ENCODE results near the gene CYYR1. TPM values are rescaled to one million over a fixed set of nuclear protein-coding genes. Genes with fewer than 3 reads are reported as not detected.

The CYYR1 gene
- total RNA-seq, 1 donor from 2014 or later, result 29.6 TPM

DNA sequence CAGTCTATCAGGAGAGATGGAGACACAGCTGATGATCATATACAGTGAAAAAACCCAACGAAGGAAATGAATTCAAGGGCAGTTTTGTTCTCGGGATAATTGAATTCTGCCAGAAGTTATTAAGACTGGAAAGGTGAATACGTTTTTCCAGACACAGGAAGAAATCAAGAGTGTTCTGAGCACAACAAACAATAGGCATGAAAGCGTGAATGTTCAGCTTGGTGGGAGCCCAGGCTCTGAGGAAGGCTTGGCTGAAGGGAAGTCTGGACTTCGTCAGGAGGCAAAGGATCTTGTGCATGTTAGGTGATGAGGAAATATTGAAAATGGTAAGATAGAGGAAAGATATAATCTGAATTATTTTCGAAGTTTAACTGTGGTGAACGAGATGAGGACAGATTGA lies 50.4 kb downstream of the CYYR1 start:
- intact Hi-C loops (cut with DNase I), result no loop called here
- no peaks in the 10 kb centered on the region for H3K36me3 ChIP-seq

DNA sequence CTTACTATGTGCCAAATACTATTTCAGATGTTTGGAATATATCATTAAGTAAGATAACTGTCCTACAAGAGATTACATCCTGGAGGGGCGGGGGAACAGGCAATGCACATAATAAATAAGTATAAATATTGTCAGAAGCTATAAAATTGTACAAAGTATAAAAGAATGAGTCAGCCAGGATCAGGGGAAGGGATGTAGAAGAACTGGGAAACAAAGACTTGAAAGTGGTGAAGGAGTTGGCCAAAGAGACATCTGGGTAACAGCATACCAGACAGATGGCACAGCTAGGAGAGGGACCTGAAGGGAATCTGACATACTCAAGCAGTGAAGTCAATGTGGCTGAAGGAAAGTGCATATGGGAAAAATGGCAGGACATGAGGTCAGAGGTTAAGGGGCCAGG lies 53.9 kb downstream of the CYYR1 start:
- no peak for DNase-seq (ENCODE audit: low spot score in 2 of 2)
- no peak overlapping the region for H3K27ac ChIP-seq
- H3K4me3 ChIP-seq, result no peak overlapping the region
- intact Hi-C loops (cut with DNase I), result no loop called here
- TF ChIP-seq, protein P1, sequence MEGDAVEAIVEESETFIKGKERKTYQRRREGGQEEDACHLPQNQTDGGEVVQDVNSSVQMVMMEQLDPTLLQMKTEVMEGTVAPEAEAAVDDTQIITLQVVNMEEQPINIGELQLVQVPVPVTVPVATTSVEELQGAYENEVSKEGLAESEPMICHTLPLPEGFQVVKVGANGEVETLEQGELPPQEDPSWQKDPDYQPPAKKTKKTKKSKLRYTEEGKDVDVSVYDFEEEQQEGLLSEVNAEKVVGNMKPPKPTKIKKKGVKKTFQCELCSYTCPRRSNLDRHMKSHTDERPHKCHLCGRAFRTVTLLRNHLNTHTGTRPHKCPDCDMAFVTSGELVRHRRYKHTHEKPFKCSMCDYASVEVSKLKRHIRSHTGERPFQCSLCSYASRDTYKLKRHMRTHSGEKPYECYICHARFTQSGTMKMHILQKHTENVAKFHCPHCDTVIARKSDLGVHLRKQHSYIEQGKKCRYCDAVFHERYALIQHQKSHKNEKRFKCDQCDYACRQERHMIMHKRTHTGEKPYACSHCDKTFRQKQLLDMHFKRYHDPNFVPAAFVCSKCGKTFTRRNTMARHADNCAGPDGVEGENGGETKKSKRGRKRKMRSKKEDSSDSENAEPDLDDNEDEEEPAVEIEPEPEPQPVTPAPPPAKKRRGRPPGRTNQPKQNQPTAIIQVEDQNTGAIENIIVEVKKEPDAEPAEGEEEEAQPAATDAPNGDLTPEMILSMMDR (IDR thresholded peaks at IDR 0.05), result no peak
- no peaks in the 10 kb centered on the region for H3K9me3 ChIP-seq
- H3K36me3 ChIP-seq, result no peaks in the 10 kb centered on the region
- H3K4me1 ChIP-seq, result no peaks in the 10 kb centered on the region
- no peaks in the 10 kb centered on the region for H3K27me3 ChIP-seq

More for the DNA sequence above, 50.4 kb downstream of the CYYR1 start:
- no peak overlapping the region for H3K27ac ChIP-seq
- H3K27me3 ChIP-seq, result no peaks in the 10 kb centered on the region
- TF ChIP-seq, protein P1 (IDR thresholded peaks at IDR 0.05), result no peak
- no peaks in the 10 kb centered on the region for H3K9me3 ChIP-seq
- no peak for DNase-seq (ENCODE audit: low spot score in 2 of 2)
- no peaks in the 10 kb centered on the region for H3K4me1 ChIP-seq
- H3K4me3 ChIP-seq, result no peak overlapping the region

DNA sequence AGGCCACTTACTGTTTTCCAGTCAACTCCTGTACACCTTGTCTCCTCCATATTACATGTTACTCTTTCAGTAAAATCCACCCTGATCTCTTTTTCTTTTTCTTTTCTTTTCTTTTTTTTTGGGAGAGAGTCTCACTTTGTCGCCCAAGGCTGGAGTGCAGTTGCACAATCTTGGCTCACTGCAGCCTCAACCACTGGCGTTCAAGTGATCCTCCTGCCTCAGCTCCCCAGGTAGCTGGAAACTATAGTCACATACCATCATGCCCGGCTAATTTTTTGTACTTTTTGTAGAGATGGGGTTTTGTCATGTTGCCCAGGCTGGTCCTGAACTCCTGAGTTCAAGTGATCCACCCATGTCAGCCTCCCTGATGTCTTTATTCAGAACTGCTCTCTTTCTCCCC lies 57.8 kb downstream of the CYYR1 start:
- intact Hi-C loops (cut with DNase I), result no loop called here
- DNase-seq (ENCODE audit: low spot score in 2 of 2), result no peak
- H3K27me3 ChIP-seq, result no peaks in the 10 kb centered on the region
- no peaks in the 10 kb centered on the region for H3K9me3 ChIP-seq
- H3K36me3 ChIP-seq, result no peaks in the 10 kb centered on the region
- no peak overlapping the region for H3K27ac ChIP-seq
- peaks cover 0 to 8% of the 10 kb centered on the region in 2 donors for H3K4me1 ChIP-seq
- TF ChIP-seq, protein P1 (IDR thresholded peaks at IDR 0.05), result no peak
- no peak overlapping the region for H3K4me3 ChIP-seq

DNA sequence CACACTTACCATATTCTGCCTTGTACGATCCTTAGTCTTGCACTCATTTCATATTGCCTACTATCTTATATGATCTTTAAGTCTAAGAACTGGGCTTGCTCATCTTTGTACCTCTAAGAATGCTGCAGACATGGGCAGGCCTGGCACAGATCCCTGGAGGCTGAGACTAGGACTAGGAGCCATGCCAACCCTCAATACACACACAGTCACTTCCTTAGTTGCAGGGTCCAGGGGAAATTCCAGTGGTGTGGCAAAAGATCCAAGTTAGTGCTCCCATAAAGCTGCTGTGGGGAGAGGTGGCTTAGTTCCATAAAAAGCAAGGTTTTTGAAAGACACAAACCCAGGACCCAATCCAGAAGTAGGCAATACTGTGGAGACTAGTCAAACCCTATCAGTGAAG lies 59.9 kb downstream of the CYYR1 start:
- intact Hi-C loops (cut with DNase I), result no loop called here
- peak overlapping the region in 1 of 2 donors; percentile 4 for H3K27ac ChIP-seq

DNA sequence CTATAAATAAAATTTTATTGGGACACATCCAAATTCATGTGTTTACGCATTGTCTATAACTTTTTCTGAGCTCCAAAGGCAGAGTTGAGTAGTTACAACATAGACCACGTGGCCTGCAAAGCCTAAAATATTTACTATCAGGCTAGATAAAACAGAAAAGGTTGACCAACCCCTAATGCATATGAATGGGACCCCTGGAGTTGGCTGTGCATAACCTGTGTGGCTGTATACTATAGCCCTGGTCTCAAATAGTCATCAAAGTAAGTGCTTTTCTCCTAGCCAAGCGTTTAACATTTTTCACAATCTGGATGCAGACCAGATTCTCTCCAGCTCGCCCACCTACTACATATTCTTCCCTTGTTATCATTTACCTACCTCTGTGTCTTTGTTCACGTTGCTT lies 60.4 kb downstream of the CYYR1 start:
- Histone ChIP-seq H3K9me3 (no peaks in the 10 kb centered on the region), H3K27ac (peak overlapping the region; percentile 4 to 37), H3K4me3 (no peak overlapping the region), H3K27me3 (no peaks in the 10 kb centered on the region), H3K36me3 (no peaks in the 10 kb centered on the region), H3K4me1 (peaks cover 0 to 8% of the 10 kb centered on the region in 2 donors)
- TF ChIP-seq, protein P1 (IDR thresholded peaks at IDR 0.05), result no peak
- DNase-seq (ENCODE audit: low spot score in 2 of 2), result no peak
- intact Hi-C loops (cut with DNase I), result no loop called here

More for the DNA sequence above, 59.9 kb downstream of the CYYR1 start:
- Histone ChIP-seq H3K27me3 (no peaks in the 10 kb centered on the region), H3K36me3 (no peaks in the 10 kb centered on the region), H3K4me3 (no peak overlapping the region), H3K4me1 (peaks cover 0 to 8% of the 10 kb centered on the region in 2 donors), H3K9me3 (no peaks in the 10 kb centered on the region)
- TF ChIP-seq, protein P1 (IDR thresholded peaks at IDR 0.05), result no peak
- peak in 1 of 2 donors; percentile 69 for DNase-seq (ENCODE audit: low spot score in 2 of 2)

DNA sequence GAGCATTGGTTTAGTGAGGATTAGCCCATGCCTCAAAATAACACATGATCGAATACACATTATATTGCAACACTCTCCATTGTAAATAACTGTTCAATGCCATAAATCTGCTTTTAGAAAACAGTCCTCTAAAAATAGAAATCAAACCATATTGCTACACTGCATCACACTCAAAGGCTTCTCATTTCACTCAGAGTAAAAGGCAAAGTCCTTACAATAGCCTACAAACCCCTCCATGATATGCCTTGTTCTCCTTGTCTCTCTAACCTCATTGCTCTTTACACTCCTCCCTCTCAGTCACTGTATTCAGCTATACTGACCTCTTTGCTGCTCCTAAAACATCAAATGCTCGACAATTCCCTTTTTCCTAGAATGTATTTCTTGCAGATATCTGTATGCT lies 64.2 kb downstream of the CYYR1 start:
- no peak for DNase-seq (ENCODE audit: low spot score in 2 of 2)
- Histone ChIP-seq H3K36me3 (no peaks in the 10 kb centered on the region), H3K27ac (no peak overlapping the region), H3K4me1 (peaks cover 0 to 8% of the 10 kb centered on the region in 2 donors), H3K4me3 (no peak overlapping the region), H3K9me3 (no peaks in the 10 kb centered on the region), H3K27me3 (no peaks in the 10 kb centered on the region)
- TF ChIP-seq, protein P1 (IDR thresholded peaks at IDR 0.05), result no peak
- intact Hi-C loops (cut with DNase I), result no loop called here

All from ascending aorta (tissue), 2 donors.